SJSA1 (cell line): ENCODE results near the gene ADPRM. TPM values are rescaled to one million over a fixed set of nuclear protein-coding genes. Genes with fewer than 3 reads are reported as not detected.

Experiments
- DNase-seq, 2 experiments: peaks; one replicate each; pipeline ENCODE4 v3.0.0-alpha.2; 2015 to 2020; ENCODE audit warnings: low spot score in 2 of 2, low read depth in 1 of 2
- H3K27ac ChIP-seq: fragments of 250-450 bp; sonication (Bioruptor Pico); 2 replicates; pipeline ENCODE4 v1.5.1; 2020; ENCODE audit warnings: mild to moderate bottlenecking, moderate library complexity
- H3K27me3 ChIP-seq: fragments of 250-450 bp; sonication (Bioruptor Pico); replicated peaks from 2 replicates; pipeline ENCODE4 v1.5.1; 2020; ENCODE audit warnings: mild to moderate bottlenecking, moderate library complexity
- H3K36me3 ChIP-seq: fragments of 250-450 bp; sonication (Bioruptor Pico); 2 replicates; pipeline ENCODE4 v1.5.1; 2020; ENCODE audit warnings: mild to moderate bottlenecking
- H3K4me1 ChIP-seq: fragments of 250-450 bp; sonication (Bioruptor Pico); replicated peaks from 2 replicates; pipeline ENCODE4 v1.6.1; 2021; ENCODE audit warnings: mild to moderate bottlenecking
- H3K4me3 ChIP-seq: fragments of 250-450 bp; sonication (Bioruptor Pico); 2 replicates; pipeline ENCODE4 v1.5.1; 2020; ENCODE audit warnings: mild to moderate bottlenecking
- H3K9me3 ChIP-seq: fragments of 250-450 bp; sonication (Bioruptor Pico); replicated peaks from 2 replicates; pipeline ENCODE4 v1.5.1; 2020; ENCODE audit warnings: mild to moderate bottlenecking
- total RNA-seq: library from RNA; depleted of rRNA; stranded (reverse); fragments of >200 nt; shearing (Covaris generic); gene quantifications from 2 replicates; pipeline ENCODE4 v1.2.3, GENCODE V29; 2014

Gene ADPRM
- total RNA-seq, 1 experiment from 2014 or later, result 6.1 TPM

DNA sequence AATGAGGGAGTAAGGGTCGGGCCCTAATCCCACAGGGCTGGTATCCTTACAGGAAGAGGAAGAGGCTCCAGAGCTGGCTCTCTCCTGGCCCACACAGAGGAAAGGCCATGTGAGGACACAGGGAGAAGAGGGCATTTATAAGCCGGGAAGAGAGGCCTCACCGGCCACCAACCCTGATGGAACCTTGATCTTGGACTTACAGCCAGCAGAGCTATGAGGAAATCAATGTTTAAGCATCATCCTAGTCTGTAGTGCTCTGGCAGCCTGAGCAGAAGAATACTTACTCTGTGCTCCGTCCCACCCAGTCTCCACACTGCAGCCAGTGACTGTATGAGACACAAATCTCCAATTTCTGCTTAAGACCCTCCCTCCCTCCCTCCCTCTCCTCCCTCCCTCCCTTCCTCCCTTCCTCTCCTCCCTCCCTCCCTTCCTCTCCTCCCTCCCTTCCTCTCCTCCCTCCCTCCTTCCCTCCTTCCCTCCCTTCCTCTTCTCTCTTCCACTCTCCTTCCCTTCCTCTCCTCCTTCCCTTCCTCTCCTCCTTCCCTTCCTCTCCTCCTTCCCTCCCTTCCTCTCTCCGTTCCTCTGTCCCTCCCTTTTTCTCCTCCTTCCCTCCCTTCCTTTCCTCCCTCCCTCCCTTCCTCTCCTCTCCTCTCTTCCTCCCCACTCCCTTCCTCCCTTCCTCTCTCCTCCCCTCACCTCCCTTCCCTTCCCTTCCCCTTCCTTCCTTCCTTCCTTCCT is 41.3 kb downstream of the ADPRM start:
- Histone ChIP-seq H3K4me1 (no peaks in the 10 kb centered on the region), H3K9me3 (0 out of 2 replicates have a peak, but pooled peaks cover 4% of the 10 kb centered on the region), H3K27ac (no peak overlapping the region), H3K4me3 (no peak overlapping the region), H3K27me3 (no peaks in the 10 kb centered on the region), H3K36me3 (no peaks in the 10 kb centered on the region)
- no peak for DNase-seq

DNA sequence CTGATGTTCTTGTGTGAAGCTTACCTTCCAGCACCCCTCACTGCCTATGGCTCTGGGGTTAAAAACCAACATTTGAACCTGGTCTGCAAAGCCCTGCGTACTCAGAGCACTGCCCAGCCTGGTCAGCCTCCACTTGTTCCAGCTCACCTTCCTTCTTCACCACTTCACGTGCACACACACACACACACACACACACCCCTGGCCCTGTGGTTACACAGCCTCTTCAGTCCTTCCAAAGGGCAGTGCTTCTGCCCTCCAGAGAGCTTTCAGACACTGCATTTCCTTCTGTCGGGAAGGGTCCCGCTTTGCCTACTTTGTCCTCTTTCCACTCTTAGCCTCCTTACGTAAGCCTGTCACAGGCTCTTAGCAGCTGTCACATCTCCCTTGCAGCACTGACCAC is 42.0 kb downstream of the ADPRM start:
- no peak overlapping the region for H3K4me3 ChIP-seq
- H3K27me3 ChIP-seq, result no peaks in the 10 kb centered on the region
- no peak overlapping the region for H3K27ac ChIP-seq
- H3K36me3 ChIP-seq, result no peaks in the 10 kb centered on the region
- H3K4me1 ChIP-seq, result no peaks in the 10 kb centered on the region
- no peak for DNase-seq
- H3K9me3 ChIP-seq, result 0 out of 2 replicates have a peak, but pooled peaks cover 4% of the 10 kb centered on the region

DNA sequence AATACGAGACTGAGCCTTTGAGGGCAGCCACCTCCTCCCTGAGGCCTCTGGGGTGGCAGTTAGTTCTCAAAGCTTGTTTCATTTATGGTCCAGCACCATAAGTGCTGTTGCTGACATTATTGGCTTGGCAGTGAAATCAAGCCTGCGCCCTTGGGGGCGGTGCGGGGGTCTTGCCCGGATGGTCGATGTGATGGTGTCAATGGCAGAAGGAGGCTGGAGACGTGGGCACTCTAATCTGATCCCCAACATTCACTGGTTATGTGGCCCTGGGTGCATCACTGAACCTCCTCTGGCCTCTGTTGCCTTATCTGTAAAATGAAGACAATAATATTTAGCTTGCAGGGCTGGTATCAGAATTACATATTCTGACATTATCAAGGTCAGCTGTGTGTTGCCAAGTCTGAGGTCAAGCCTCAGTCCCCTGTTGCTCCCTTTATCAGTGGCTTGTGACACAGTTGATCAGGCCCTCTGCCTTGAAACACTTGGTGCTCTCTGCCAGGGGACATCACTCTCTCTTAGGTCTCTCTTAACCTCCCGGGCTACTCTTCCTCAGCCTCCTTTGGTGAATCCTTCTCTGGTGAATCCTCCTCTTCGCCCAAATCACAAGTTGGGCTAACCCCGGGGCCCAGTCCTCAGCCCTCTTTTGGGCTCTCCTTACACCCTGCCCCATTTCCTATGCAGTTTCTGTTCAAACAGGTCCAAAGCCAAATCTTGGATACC is 44.2 kb downstream of the ADPRM start:
- no peaks in the 10 kb centered on the region for H3K36me3 ChIP-seq
- no peak for DNase-seq
- H3K27ac ChIP-seq, result no peak overlapping the region
- H3K27me3 ChIP-seq, result no peaks in the 10 kb centered on the region; the same call in 1 of the 2 replicates
- H3K4me3 ChIP-seq, result no peak overlapping the region
- H3K4me1 ChIP-seq, result no peaks in the 10 kb centered on the region
- 0 out of 2 replicates have a peak, but pooled peaks cover 4% of the 10 kb centered on the region for H3K9me3 ChIP-seq

DNA sequence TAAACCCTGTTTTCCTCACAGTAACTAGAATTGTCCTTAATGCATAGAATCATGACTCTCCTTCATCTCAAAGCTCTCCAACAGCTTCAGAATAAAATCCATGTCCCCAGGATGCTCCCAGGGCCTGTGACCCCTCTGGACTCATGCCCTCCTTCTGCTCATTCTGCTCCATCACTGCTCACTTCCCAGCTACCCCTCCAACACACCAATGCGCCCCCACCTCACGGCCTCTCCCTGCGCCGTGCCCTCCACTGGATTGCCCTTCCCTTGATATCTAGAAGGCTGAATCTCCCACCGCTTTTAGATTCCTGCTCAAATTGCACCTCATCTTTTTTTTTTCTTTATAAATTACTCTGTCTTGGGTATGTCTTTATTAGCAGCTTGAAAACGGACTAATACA is 45.0 kb downstream of the ADPRM start:
- 0 out of 2 replicates have a peak, but pooled peaks cover 2% of the 10 kb centered on the region for H3K9me3 ChIP-seq
- no peak overlapping the region for H3K4me3 ChIP-seq
- no peaks in the 10 kb centered on the region; the same call in 1 of the 2 replicates for H3K27me3 ChIP-seq
- no peaks in the 10 kb centered on the region for H3K4me1 ChIP-seq
- no peaks in the 10 kb centered on the region for H3K36me3 ChIP-seq
- H3K27ac ChIP-seq, result no peak overlapping the region
- DNase-seq, result no peak

DNA sequence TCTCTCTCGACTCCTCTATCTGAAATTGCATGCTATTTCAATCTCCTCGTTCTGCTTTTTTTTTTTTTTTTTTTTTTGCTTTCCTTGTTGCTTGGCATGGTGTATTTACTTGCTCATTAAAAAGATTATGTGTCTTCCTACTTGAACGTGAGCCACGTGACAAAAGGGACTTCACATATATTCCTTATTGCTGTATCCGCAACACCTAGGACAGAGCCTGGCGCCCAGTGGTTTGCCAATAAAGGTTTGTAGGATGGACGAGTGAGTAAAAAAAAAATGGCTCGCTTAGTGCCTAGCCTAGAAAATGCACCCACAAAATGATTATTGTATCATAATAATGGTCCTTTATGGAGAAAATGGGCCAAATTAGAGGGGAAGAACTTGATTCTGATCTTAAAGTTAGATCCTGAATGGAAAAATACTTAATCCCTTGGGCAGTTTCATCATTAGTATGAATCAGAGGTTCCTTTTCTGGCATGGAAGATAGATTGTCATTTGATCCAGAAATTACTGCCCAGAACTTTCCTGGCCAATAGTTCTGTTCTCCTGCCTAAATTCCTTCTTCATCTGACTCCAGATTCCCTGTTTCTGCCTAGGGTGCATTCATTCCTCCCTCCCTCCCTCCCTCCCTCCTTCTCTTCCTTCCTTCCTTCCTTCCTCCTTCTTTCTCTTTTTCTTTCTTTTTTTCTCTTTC is 46.1 kb downstream of the ADPRM start:
- Histone ChIP-seq H3K27me3 (no peaks in the 10 kb centered on the region; the same call in 1 of the 2 replicates), H3K9me3 (no peaks in the 10 kb centered on the region), H3K36me3 (no peaks in the 10 kb centered on the region), H3K27ac (no peak overlapping the region), H3K4me3 (no peak overlapping the region), H3K4me1 (no peaks in the 10 kb centered on the region)
- DNase-seq, result no peak

DNA sequence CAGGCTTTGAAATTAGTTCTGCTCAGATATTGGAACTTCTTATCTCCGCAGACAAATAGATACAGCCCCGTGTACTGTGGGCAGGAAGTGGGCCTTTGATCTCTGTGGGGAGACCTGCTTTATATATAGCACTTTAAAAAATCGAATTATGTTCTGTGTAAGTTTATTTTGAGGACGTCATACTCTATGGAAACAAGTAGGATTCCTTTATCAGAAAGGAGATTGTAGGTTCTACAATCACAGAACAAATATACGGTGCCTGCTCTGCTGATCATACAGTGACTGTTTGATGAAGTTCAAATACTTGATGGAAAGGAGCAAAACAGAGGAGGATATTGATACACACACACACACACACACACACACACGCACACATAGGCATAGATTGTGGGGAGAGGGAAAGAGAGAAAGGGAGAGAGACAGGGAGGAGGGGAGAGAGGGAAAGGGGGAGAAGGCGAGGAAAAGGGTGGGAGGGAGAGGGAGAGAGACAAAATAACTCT is 47.2 kb downstream of the ADPRM start:
- no peak for DNase-seq
- no peaks in the 10 kb centered on the region; the same call in 1 of the 2 replicates for H3K27me3 ChIP-seq
- no peaks in the 10 kb centered on the region for H3K9me3 ChIP-seq
- no peak overlapping the region for H3K4me3 ChIP-seq
- H3K4me1 ChIP-seq, result no peaks in the 10 kb centered on the region
- H3K27ac ChIP-seq, result no peak overlapping the region
- no peaks in the 10 kb centered on the region for H3K36me3 ChIP-seq

DNA sequence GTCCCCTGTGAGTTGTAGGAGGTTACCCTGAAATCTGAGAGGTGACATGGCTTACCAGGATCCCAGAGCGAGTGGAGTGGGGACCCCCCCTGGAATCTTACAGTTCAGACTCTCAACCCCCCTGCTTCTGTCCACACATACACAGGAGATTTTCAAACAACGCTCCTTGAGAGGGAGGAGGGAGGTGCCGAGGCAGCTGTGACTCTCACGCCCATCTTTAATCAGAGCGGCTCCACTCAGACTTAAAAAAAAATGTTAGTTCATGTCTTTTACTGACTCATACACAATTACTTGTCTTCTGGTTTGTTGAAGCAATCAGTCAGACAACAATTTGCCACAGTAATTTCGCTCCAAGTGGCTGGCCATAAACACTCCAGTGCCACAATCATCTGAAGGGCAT is 47.8 kb downstream of the ADPRM start:
- H3K27ac ChIP-seq, result no peak overlapping the region

DNA sequence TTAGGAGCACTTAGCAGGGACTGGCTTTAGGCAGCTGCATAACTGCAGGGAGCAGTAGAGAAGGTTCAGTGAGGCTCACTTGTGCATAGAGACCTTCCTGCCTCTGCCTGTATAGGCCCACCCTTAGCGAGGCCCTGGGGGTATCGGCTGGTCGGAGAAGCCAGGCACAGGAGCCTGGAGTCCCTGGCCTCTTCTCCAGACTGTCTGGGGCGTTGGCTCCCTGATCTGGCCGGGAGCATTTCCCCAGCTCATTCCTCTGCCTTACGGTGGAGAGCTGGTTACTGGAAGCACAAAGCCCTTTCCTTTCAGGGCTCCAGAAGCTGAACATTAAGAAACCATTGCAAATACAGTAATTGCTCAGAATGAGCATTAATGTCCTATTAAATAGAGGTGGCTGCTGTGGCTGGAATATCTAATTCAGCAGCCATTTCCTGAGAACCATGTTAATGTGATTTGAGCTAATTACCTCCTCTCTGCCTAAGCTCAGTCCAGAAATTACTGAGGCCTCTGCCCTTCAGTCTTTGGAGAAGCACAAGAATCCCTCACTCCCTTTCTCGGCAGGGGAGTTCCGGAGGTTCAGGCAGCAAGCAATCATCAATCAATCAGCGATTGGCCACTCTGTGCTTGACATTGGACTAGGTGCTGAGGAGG is 51.3 kb downstream of the ADPRM start:
- no peaks in the 10 kb centered on the region for H3K36me3 ChIP-seq
- no peak overlapping the region for H3K27ac ChIP-seq
- H3K4me1 ChIP-seq, result no peaks in the 10 kb centered on the region
- no peaks in the 10 kb centered on the region; the same call in 1 of the 2 replicates for H3K27me3 ChIP-seq
- no peak overlapping the region for H3K4me3 ChIP-seq
- H3K9me3 ChIP-seq, result no peaks in the 10 kb centered on the region
- DNase-seq, result no peak

More for the DNA sequence above, 47.8 kb downstream of the ADPRM start:
- H3K4me1 ChIP-seq, result no peaks in the 10 kb centered on the region
- DNase-seq, result peak in 1 of 2 experiments; percentile 9
- H3K27me3 ChIP-seq, result no peaks in the 10 kb centered on the region; the same call in 1 of the 2 replicates
- H3K4me3 ChIP-seq, result no peak overlapping the region
- no peaks in the 10 kb centered on the region for H3K9me3 ChIP-seq
- no peaks in the 10 kb centered on the region for H3K36me3 ChIP-seq

DNA sequence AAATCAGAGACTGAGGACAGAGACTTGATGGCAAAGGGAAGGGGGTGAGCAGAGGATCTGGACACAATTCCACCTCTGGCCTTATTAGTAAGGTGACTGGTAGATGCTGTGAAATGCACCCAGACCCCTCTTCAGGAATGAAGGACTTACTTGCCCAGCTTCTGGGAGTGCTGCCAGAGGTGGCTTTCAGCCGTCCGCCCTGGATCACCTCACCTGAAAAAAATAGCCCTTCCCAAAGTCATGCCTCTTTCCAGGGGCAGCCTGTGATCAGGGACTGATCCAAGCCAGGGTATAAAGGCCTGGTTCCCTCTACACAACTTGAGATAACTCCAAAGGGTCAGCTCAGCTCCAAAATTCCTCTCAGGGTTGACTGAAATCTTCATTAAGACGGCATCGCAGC is 52.8 kb downstream of the ADPRM start:
- H3K4me3 ChIP-seq, result no peak overlapping the region
- H3K4me1 ChIP-seq, result no peaks in the 10 kb centered on the region
- H3K27ac ChIP-seq, result no peak overlapping the region
- H3K9me3 ChIP-seq, result no peaks in the 10 kb centered on the region
- H3K27me3 ChIP-seq, result no peaks in the 10 kb centered on the region; the same call in 1 of the 2 replicates
- H3K36me3 ChIP-seq, result no peaks in the 10 kb centered on the region
- no peak for DNase-seq

DNA sequence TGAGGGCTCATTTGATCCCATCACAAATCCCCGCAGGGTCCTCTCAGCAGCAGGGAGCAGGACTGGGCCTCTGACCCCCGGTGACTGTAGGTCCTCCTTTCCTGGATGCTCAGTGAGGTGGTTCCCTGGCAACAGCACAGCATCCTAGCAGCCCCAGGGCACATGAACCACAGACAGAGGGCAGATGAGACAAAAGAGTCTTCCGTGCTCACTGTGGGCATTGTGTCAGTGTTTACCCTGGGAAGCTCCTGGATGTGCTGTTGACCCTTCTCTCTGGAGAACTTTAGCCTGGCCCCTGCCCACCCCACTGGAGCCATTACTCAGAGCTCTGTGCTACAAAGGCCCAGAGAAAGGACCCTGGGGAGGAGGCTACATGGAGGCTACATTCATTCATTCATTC is 54.2 kb downstream of the ADPRM start:
- Histone ChIP-seq H3K27ac (no peak overlapping the region), H3K9me3 (no peaks in the 10 kb centered on the region), H3K4me1 (no peaks in the 10 kb centered on the region), H3K36me3 (no peaks in the 10 kb centered on the region), H3K4me3 (no peak overlapping the region), H3K27me3 (no peaks in the 10 kb centered on the region)
- DNase-seq, result no peak

DNA sequence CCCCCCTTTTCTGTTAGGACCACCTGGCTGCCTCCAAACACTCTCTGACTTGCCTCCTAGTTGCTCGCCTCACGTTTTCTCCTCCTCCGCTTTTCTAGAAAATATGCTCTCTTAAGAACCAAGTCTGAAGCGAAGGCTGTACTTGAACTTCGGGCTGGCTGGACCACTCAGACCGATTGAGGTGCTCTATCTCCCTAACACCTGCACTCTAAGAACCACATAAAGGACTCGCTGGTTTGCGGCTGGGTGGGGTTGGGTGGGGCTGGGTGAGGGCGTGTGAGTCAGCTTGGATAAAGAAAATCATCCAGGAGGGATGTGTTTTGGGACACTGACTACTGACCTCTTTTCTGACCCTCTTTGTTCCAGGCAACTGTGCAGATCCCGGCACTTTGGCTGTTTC is 55.3 kb downstream of the ADPRM start:
- Histone ChIP-seq H3K27me3 (no peaks in the 10 kb centered on the region), H3K4me3 (no peak overlapping the region), H3K27ac (no peak overlapping the region), H3K9me3 (no peaks in the 10 kb centered on the region), H3K4me1 (no peaks in the 10 kb centered on the region), H3K36me3 (no peaks in the 10 kb centered on the region)
- no peak for DNase-seq

DNA sequence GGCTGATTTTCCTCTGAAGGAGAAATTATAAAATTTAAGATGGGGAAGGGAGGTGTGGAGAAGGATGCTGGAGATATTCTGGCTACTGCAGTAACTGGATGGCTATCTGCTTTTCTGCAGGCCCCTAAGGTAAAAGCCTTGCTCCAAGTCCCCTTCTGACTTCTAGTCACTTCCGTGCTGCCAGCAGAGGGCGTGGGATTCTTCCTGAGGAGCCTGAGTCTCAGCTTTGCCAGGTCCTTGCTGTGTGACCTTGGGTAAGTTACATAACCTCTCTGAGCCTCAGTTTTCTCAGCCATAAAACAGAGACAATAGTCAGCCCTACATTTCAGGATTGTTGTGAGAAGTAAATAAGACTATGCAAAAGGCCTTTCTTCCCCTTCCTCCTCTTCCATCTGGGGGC is 56.7 kb downstream of the ADPRM start:
- Histone ChIP-seq H3K36me3 (no peaks in the 10 kb centered on the region), H3K4me1 (no peaks in the 10 kb centered on the region), H3K27ac (no peak overlapping the region), H3K4me3 (no peak overlapping the region), H3K27me3 (no peaks in the 10 kb centered on the region), H3K9me3 (no peaks in the 10 kb centered on the region)
- no peak for DNase-seq

DNA sequence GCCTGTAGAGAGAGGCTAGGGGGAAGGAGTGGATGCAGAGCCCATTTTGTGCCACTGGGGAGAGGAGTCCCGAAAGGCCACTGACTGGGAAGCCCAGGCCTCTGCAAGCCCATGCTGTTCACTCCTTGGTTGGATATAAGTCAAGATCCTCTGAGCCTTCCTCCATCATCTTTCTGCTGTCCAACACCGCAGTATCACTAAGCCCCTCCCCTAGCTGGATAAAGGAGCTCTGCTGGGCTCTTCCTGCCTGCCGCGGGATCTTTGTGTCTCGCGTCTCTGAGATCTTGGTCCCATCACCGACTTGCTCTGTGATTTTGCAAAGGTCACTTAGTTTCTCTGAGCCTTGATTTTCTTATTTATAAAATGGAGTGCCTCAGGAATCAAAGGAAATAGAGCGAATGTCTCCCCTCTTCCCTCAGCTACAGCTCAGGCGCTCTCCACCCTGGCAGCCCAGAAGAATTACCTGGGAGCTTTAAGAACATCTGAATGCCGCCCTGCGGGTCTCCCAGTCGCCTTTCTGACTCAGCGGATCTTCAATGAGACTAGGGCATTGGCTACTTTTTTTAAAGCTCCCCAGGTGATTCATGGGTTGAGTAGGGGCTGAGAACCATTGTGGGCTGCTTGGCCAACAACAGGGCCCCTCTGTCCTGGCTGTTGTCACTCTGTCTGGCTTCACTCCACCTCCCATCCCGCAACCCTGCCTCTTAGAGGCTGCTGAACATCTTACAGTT is 57.6 kb downstream of the ADPRM start:
- Histone ChIP-seq H3K27ac (no peak overlapping the region), H3K36me3 (no peaks in the 10 kb centered on the region), H3K4me1 (no peaks in the 10 kb centered on the region), H3K27me3 (no peaks in the 10 kb centered on the region), H3K9me3 (no peaks in the 10 kb centered on the region), H3K4me3 (no peak overlapping the region)
- DNase-seq, result no peak
